M059J (cell line): Measurements from ENCODE around the gene HDAC2. TPM values are rescaled to one million over a fixed set of nuclear protein-coding genes. Genes with fewer than 3 reads are reported as not detected.
"Not testable (repeated sequence)": the region's sequence is repeated elsewhere in the genome, so short reads cannot be mapped to it uniquely, and the experiment has no call there.

ENCODE experiments used
- DNase-seq: peaks from one replicate; pipeline ENCODE4 v3.0.0-alpha.2; 2012; ENCODE audit warnings: low read depth
- total RNA-seq: library from RNA; depleted of rRNA; stranded (reverse); fragments of >200 nt; shearing (Covaris generic); gene quantifications from 2 replicates; pipeline ENCODE4 v1.2.3, GENCODE V29; 2014; rRNA removed

The HDAC2 gene
- total RNA-seq, result 82.7 and 173 TPM in 2 replicates

GRCh38 chr6:113970805-113971676 lies at the start of gene HDAC2:
TSS of gene HDAC2 (minus strand) at chr6:113971148. CDS start at chr6:113970908, 240 bp downstream.
- peak; percentile 80 for DNase-seq

GRCh38 chr6:114020196-114020595 lies 49.2 kb upstream of the HDAC2 start:
- no peak for DNase-seq

- peak; percentile 86 for DNase-seq
These were observed 46.2 kb upstream of the HDAC2 start for GRCh38 chr6:114017146-114017545.

- not testable (repeated sequence) for DNase-seq
These were observed 43.2 kb upstream of the HDAC2 start for GRCh38 chr6:114014106-114014505.

- not testable (repeated sequence) for DNase-seq
These were observed 40.5 kb upstream of the HDAC2 start for GRCh38 chr6:114011486-114011885.

GRCh38 chr6:114010540-114010939 lies 39.6 kb upstream of the HDAC2 start:
- no peak for DNase-seq

GRCh38 chr6:114009192-114009591 lies 38.2 kb upstream of the HDAC2 start:
- no peak for DNase-seq

GRCh38 chr6:114008331-114008730 lies 37.4 kb upstream of the HDAC2 start:
- peak; percentile 43 for DNase-seq

GRCh38 chr6:114007516-114007915 lies 36.6 kb upstream of the HDAC2 start:
- peak; percentile 97 for DNase-seq

GRCh38 chr6:114001354-114001753 lies 30.4 kb upstream of the HDAC2 start:
- DNase-seq, result peak; percentile 12

GRCh38 chr6:114000069-114000468 lies 29.1 kb upstream of the HDAC2 start:
- DNase-seq, result peak; percentile 94

GRCh38 chr6:113999284-113999683 lies 28.3 kb upstream of the HDAC2 start:
- DNase-seq, result no peak

GRCh38 chr6:113998811-113999210 lies 27.9 kb upstream of the HDAC2 start:
- DNase-seq, result peak; percentile 11

- DNase-seq, result peak; percentile 94
These were observed 26.2 kb upstream of the HDAC2 start for GRCh38 chr6:113997116-113997515.

- DNase-seq, result peak; percentile 99
These were observed 24.7 kb upstream of the HDAC2 start for GRCh38 chr6:113995634-113996033.

- DNase-seq, result peak; percentile 96
These were observed 24.0 kb upstream of the HDAC2 start for GRCh38 chr6:113994934-113995342.

- DNase-seq, result no peak
These were observed 18.7 kb upstream of the HDAC2 start for GRCh38 chr6:113989675-113990074.

- DNase-seq, result not testable (repeated sequence)
These were observed 11.7 kb upstream of the HDAC2 start for GRCh38 chr6:113982675-113983074.

- DNase-seq, result no peak
These were observed 11.2 kb upstream of the HDAC2 start for GRCh38 chr6:113982055-113982550.

GRCh38 chr6:113980937-113981554 lies 10.1 kb upstream of the HDAC2 start:
- DNase-seq, result peak; percentile 43

GRCh38 chr6:113979937-113980336 lies 9.0 kb upstream of the HDAC2 start:
- DNase-seq, result no peak

GRCh38 chr6:113978084-113978675 lies 7.2 kb upstream of the HDAC2 start:
- DNase-seq, result no peak
